Lower leg skin (tissue), 4 donors: ENCODE results near the gene EN2. TPM values are rescaled to one million over a fixed set of nuclear protein-coding genes. Genes with fewer than 3 reads are reported as not detected.

ENCODE experiments used
- DNase-seq, 2 donors: peaks; one replicate each; pipeline ENCODE4 v3.0.0-alpha.2; 2019; ENCODE audit warnings: low spot score in 2 of 2
- H3K4me3 ChIP-seq: fragments of 200-600 bp; sonication (generic); 2 replicates; pipeline ENCODE4 v1.5.1; 2017; ENCODE audit warnings: mild to moderate bottlenecking, low read depth; ENCODE audit not compliant: poor library complexity, severe bottlenecking
- POLR2A ChIP-seq, 2 donors: fragments of 450-650 bp; IDR thresholded peaks; one replicate each; pipeline ENCODE4 v1.6.1; 2016 to 2017; ENCODE audit warnings: antibody characterized with exemption in 2 of 2, mild to moderate bottlenecking in 1 of 2, moderate library complexity in 1 of 2
- WGBS, 2 donors: methylation state at CpG; one replicate each; pipeline ENCODE4 v1.1.5; 2018; 5-methylcytosine and 5-hydroxymethylcytosine counted together
- intact Hi-C: fragments of 100-400 bp; cut with DNase I; formaldehyde crosslinking; loops from one replicate; pipeline ENCODE4 v1.15.0; 2023; ENCODE audit warnings: low total_unique reads
- total RNA-seq, 4 donors: library from RNA; depleted of rRNA; stranded (reverse); fragments of >200 nt; gene quantifications; one replicate each; pipeline ENCODE4 v1.1.0, GENCODE V29; 2016
- TF ChIP-seq, protein P1 (sequence below), 3 donors: fragments of 450-650 bp; IDR thresholded peaks; one replicate each; pipeline ENCODE4 v1.5.1; 2016; ENCODE audit warnings: antibody characterized with exemption in 3 of 3, mild to moderate bottlenecking in 3 of 3, moderate library complexity in 2 of 3

EN2 gene
- total RNA-seq, 4 donors from 2014 or later: 0.04 to 0.52 TPM; not detected in 2

DNA sequence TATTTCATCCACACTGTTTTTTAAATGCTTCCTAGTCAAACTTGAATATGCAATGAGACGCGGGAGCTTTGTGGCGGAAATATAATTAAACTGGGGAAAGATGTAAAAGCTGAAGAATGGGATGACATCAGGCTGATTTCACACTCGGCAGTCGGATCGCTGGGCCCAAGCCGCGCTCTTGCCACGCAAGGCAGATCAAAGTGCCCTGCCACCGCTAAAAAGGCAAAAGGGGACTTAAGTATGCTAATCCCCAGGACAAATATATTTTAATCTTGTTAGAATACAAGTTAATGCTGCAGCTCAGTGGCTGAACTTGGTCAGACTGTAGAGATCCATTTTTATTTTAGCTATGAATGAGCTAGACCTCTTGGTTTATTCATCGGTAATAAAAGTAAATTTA is 13.8 kb downstream of the EN2 start:
- DNase-seq: no peak
- 20 to 28% methylated on average over 11 of the region's 11 CpGs for WGBS, 2 donors

DNA sequence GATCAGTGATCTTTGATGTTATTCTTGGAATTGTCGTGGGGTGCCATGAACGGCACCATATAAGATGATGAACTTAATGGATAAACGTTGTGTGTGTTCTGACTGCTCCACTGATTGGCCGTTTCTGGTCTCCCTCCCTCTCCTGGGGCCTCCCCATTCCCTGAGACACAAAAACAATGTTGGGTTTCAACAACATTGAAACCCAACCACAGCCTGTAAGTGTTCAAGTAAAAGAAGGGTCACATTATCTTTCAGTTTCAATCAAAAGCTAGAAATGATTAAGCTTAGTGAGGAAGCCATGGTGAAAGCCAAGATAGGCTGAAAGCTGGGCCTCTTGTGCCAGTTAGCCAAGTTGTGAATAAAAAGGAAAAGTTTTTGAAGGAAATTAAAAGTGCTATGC is 19.5 kb downstream of the EN2 start:
- WGBS, 2 donors: 78% methylated on average over 4 of the region's 4 CpGs
- intact Hi-C loops: no loop called here

More for the DNA sequence above, 13.8 kb downstream of the EN2 start:
- no peak overlapping the region for H3K4me3 ChIP-seq
- intact Hi-C loops: no loop called here
- TF ChIP-seq, protein P1, sequence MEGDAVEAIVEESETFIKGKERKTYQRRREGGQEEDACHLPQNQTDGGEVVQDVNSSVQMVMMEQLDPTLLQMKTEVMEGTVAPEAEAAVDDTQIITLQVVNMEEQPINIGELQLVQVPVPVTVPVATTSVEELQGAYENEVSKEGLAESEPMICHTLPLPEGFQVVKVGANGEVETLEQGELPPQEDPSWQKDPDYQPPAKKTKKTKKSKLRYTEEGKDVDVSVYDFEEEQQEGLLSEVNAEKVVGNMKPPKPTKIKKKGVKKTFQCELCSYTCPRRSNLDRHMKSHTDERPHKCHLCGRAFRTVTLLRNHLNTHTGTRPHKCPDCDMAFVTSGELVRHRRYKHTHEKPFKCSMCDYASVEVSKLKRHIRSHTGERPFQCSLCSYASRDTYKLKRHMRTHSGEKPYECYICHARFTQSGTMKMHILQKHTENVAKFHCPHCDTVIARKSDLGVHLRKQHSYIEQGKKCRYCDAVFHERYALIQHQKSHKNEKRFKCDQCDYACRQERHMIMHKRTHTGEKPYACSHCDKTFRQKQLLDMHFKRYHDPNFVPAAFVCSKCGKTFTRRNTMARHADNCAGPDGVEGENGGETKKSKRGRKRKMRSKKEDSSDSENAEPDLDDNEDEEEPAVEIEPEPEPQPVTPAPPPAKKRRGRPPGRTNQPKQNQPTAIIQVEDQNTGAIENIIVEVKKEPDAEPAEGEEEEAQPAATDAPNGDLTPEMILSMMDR (IDR thresholded peaks at IDR 0.05): no peak

DNA sequence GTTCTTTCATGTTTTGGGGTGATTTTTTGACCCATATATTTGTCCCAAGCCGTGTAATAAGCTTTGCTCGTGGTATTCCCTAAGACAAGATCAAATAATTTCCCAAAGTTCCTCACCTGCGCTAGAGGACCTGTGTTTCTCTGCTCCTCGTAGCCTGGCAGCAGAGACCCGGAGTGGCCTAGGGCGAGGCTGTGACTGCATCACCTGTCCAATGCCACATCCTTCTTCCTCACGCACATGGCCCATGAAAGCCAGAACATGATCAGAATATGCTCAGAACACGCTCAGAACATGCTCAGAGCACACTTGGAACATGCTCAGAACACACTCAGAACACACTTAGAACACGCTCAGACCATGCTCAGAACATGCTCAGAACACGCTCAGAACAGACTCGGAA is 23.8 kb downstream of the EN2 start:
- 90 to 94% methylated on average over 11 of the region's 11 CpGs for WGBS, 2 donors
- no peak overlapping the region for H3K4me3 ChIP-seq
- intact Hi-C loops: no loop called here
- peak in 1 of 2 donors; percentile 81 for DNase-seq
- TF ChIP-seq, protein P1 (IDR thresholded peaks at IDR 0.05): no peak
- TF ChIP-seq POLR2A (IDR thresholded peaks at IDR 0.05): no peak

More for the DNA sequence above, 19.5 kb downstream of the EN2 start:
- H3K4me3 ChIP-seq: no peak overlapping the region
- TF ChIP-seq POLR2A (IDR thresholded peaks at IDR 0.05): no peak
- TF ChIP-seq, protein P1 (IDR thresholded peaks at IDR 0.05): no peak
- DNase-seq: no peak

DNA sequence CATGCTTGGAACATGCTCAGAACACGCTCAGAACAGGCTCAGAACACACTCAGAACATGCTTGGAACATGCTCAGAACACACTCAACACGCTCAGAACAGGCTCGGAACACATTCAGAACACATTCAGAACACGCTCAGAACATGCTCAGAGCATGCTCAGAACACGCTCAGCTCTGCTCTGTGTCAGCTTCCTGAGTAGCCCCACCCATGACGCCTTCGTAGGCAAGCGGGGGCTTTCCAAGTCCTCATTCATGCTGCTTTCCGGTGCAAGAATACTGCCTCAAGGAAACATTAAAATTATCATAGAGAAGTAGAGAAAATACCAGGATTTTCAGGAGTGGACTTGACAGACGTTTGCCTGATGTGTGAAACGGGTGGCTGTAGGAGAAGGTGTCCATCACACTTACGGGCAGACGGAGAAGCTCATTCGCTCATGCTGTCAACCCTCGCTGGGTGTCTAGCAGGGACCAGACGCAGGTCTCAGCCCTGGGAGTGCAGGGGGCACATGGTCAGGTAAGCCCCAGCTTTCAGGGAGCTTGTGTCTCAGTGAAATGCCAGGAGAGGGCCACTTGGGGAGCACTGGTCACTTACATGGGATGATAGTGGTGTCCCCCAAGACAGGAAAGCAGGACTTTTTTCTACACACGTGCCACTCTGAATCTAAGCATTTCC is 24.7 kb downstream of the EN2 start:
- DNase-seq: peak in 1 of 2 donors; percentile 74
- no peak overlapping the region for H3K4me3 ChIP-seq
- TF ChIP-seq POLR2A (IDR thresholded peaks at IDR 0.05): no peak
- TF ChIP-seq, protein P1 (IDR thresholded peaks at IDR 0.05): no peak
- intact Hi-C loops: no loop called here
- WGBS, 2 donors: 45 to 50% methylated on average over 17 of the region's 17 CpGs

DNA sequence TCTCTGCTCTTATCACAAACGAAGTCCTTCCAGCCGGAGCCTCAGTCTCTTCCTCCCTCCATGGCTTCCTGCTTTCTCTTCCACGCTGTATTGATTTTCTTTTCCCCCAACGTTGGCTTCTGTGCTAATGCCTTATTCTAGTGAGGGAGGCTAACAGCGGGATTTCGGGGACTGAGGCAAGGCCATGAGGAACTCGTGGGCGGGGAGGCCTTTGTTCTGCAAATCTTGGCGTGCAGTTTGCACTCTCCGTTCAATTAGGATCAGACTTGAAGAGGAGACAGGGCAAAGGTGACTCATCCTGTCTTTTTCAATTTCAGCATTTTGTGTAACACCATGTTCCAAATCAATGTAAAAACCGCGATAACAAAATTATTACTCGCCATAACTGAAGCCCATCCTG is 25.3 kb downstream of the EN2 start:
- WGBS, 2 donors: 27 to 33% methylated on average over 13 of the region's 13 CpGs
- no peak for DNase-seq
- H3K4me3 ChIP-seq: no peak overlapping the region
- no peak for TF ChIP-seq POLR2A (IDR thresholded peaks at IDR 0.05)
- TF ChIP-seq, protein P1 (IDR thresholded peaks at IDR 0.05): no peak
- intact Hi-C loops: no loop called here

DNA sequence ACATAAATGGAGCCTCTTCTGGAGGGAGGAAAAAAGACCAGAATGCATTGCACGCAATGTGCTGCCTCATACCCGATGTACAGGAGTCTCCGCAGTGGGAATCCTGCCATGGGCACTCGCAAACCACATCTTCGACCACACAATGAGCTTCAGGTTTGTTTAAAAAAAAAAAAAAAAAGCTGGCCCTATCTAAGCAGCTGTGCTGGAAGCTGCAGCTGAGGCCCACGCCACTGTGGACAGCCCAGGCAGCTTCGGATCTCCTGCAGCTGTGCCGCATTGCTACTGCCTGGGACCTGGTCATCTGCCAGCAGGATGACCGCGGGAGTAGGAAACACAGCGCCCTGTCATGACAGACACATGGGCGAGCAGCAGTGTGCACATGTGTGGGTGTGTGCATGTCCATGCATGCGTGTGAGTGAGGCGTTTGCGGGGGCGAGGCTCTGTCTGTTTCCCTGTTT is 26.0 kb downstream of the EN2 start:
- TF ChIP-seq, protein P1 (IDR thresholded peaks at IDR 0.05): no peak
- TF ChIP-seq POLR2A (IDR thresholded peaks at IDR 0.05): no peak
- DNase-seq: peak; percentile 11 to 63
- WGBS, 2 donors: 37 to 52% methylated on average over 16 of the region's 16 CpGs
- no peak overlapping the region for H3K4me3 ChIP-seq
- intact Hi-C loops: no loop called here
